Mucosa of descending colon (tissue), 3 donors: ENCODE data around the gene C12orf42. TPM values are rescaled to one million over a fixed set of nuclear protein-coding genes. Genes with fewer than 3 reads are reported as not detected.
A peak's percentile ranks its signal among the peaks of the same experiment; 100 is the strongest.

ENCODE experiments used
- ATAC-seq: fragments of 200-7000 bp; cut with Tn5 transposase; one replicate; pipeline ENCODE4 v1.9.1; 2020; ENCODE audit warnings: mild to moderate bottlenecking, moderate library complexity
- DNase-seq, 3 donors: peaks; one replicate each; pipeline ENCODE4 v3.0.0-alpha.2; 2020
- H3K36me3 ChIP-seq: fragments of 200-600 bp; one replicate; pipeline ENCODE4 v1.8.0; 2021; ENCODE audit warnings: low read depth, mild to moderate bottlenecking
- H3K4me1 ChIP-seq: fragments of 200-600 bp; one replicate; pipeline ENCODE4 v1.8.0; 2021; ENCODE audit warnings: low read depth, mild to moderate bottlenecking
- H3K4me3 ChIP-seq: fragments of 200-600 bp; one replicate; pipeline ENCODE4 v1.8.0; 2021; ENCODE audit warnings: mild to moderate bottlenecking
- H3K9me3 ChIP-seq: fragments of 200-600 bp; one replicate; pipeline ENCODE4 v1.8.0; 2021; ENCODE audit warnings: mild to moderate bottlenecking
- intact Hi-C, 2 donors: fragments of 100-400 bp; cut with DNase I in 1 of 2; cut with micrococcal nuclease in 1 of 2; formaldehyde crosslinking; loops; one replicate each; pipeline versions ENCODE4 v1.11.0 to v1.11.1; 2022; cut with DNase I, micrococcal nuclease
- total RNA-seq, 3 donors: library from RNA; stranded (reverse); fragmentation: NEBNext Ultra II Directional in 2 of 3; extraction: Animal tissue kit (Norgen Biotek cat#: 25700) in 2 of 3; gene quantifications; one replicate each; pipeline versions ENCODE4 v1.2.1 to v1.2.4, GENCODE V29; 2021 to 2023
- TF ChIP-seq, protein P1 (sequence below): fragments of 200-600 bp; IDR thresholded peaks from one replicate; pipeline ENCODE4 v1.8.0; 2022; ENCODE audit warnings: antibody characterized with exemption, mild to moderate bottlenecking
- donor health status: DM: no; HTN: no; CAD: no; lungs with moderate emphysema.
- donor health status: DM: no; HTN: no; CAD: no.
- donor health status: DM: no; HTN: yes; CAD: no.

Gene C12orf42
- total RNA-seq, 3 donors from 2014 or later = 0.34 TPM; not detected in 2

DNA sequence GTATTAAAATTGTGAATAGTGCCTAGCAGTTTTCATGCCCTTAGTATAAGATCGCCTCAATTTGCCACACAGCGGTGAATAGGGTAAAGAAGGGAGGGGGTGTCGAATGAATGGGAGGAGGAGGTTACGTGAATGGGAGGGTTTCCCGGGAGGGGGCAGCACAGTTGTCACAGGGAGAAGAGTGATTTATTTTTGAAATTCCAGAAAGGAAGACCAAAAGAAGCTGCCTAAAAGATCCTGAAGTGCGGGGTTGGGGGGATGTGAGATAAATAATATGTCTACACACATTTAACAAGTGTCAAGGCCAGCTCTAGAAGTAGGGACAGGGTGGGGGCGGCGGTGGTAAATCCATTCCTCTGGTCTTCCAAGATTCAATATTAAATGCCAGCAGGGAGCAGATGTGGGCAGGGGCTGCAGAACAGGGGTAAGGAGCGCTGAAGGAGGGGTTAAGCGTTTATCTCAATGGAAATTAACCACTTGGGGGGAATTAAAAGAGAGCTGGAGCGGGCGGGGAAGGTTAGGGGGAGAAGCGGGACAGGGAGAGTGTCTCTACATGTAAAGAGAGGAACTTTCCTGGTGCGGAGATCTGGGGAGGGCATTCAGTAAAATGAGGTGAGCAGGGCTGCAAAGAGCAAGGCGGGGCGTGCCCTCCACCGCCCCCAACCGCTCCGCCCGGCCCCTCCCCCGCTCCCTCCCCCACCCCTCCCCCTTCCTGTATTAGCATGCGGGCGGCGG lies 867 bp downstream of the C12orf42 start:
- TF ChIP-seq, protein P1, sequence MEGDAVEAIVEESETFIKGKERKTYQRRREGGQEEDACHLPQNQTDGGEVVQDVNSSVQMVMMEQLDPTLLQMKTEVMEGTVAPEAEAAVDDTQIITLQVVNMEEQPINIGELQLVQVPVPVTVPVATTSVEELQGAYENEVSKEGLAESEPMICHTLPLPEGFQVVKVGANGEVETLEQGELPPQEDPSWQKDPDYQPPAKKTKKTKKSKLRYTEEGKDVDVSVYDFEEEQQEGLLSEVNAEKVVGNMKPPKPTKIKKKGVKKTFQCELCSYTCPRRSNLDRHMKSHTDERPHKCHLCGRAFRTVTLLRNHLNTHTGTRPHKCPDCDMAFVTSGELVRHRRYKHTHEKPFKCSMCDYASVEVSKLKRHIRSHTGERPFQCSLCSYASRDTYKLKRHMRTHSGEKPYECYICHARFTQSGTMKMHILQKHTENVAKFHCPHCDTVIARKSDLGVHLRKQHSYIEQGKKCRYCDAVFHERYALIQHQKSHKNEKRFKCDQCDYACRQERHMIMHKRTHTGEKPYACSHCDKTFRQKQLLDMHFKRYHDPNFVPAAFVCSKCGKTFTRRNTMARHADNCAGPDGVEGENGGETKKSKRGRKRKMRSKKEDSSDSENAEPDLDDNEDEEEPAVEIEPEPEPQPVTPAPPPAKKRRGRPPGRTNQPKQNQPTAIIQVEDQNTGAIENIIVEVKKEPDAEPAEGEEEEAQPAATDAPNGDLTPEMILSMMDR = no peak
- peak; percentile 12 for ATAC-seq
- Histone ChIP-seq H3K4me1 (peaks cover 4% of the 10 kb centered on the region), H3K36me3 (no peaks in the 10 kb centered on the region), H3K9me3 (no peaks in the 10 kb centered on the region), H3K4me3 (no peak overlapping the region)
- intact Hi-C loops = no loop called here
- DNase-seq = no peak

DNA sequence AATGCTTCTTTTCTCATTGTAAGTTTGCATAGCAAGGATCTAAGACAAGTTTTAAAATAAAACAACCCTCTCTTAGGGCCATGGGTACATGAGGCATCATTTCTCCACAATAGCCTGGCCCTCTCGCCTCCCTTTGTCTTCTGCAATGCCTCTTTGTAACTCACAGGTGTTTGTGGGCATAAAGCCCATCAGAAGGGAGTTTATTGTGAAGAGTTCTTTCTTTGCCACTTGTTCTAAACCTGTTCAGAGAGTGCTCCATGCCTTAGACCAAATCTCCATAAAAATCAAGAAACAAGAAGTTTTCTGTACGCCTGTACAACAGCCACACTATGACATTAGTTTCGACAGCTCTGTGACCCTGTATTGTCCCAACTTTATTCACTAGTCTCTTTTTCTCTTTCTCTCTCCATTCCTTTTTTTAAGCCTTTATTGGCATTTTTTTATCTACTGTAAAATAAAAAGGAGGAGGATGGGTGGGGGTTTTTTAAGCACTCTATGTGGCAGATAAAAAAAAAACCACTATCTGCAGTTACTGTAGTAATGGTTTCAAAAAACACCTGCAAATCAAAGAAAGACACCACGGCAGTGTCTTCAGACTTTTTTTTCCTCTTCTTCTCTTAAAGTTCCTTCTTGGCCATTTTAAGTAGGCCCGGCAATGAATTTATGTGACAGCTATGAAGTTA lies 1.6 kb downstream of the C12orf42 start:
- Histone ChIP-seq H3K36me3 (no peaks in the 10 kb centered on the region), H3K4me3 (no peak overlapping the region), H3K4me1 (peaks cover 4% of the 10 kb centered on the region), H3K9me3 (no peaks in the 10 kb centered on the region)
- TF ChIP-seq, protein P1 = no peak
- intact Hi-C loops = no loop called here
- DNase-seq (no peak), ATAC-seq (no peak)

DNA sequence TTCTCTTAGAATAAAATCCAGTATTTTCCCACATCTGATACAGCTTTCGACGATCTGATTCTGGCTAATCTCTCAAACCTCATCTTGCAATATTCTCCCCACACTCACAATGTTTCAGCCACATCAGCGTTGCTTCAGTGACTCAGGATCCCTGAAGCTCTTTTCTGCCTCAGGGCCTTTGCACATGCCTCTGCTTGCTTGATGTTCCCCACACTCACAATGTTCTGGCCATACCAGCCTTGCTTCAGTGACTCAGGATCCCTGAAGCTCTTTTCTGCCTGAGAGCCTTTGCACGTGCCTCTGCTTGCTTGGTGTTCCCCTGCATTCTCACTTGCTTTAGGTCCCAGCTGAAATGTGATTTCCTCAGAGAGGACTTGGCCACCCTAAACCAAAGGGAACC lies 2.6 kb downstream of the C12orf42 start:
- no peaks in the 10 kb centered on the region for H3K9me3 ChIP-seq
- no peak for DNase-seq
- peaks cover 4% of the 10 kb centered on the region for H3K4me1 ChIP-seq
- ATAC-seq = no peak
- H3K36me3 ChIP-seq = no peaks in the 10 kb centered on the region
- TF ChIP-seq, protein P1 = no peak
- no peak overlapping the region for H3K4me3 ChIP-seq
- intact Hi-C loops = no loop called here

GRCh38 chr12:103482365-103482764 lies 13.4 kb downstream of the C12orf42 start:
- DNase-seq = no peak
- Histone ChIP-seq H3K4me3 (no peak overlapping the region), H3K9me3 (peaks cover 3% of the 10 kb centered on the region), H3K36me3 (no peaks in the 10 kb centered on the region), H3K4me1 (no peaks in the 10 kb centered on the region)
- ATAC-seq = no peak
- TF ChIP-seq, protein P1 = no peak
- intact Hi-C loops = no loop called here

DNA sequence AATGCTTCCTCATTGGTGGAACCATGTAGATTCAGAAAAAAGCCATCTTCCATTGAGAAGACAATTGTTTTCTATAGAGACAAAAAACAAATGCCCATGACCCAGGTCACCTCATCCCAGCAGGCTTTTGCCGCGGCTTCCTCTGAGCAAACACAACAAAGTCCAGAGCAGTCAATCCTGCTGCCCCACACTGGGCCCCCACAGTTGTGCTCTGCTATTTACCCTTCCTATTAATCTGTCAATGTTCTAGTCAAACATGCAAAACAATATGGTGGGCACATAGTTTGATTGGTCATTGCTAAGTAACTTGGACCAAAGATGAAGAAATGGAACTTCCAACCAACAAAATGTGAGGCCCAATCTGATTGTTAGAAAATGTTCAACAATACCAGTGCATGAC lies 20.7 kb downstream of the C12orf42 start:
- intact Hi-C loops = no loop called here

More for the DNA sequence above, 20.7 kb downstream of the C12orf42 start:
- Histone ChIP-seq H3K4me1 (no peaks in the 10 kb centered on the region), H3K9me3 (no peaks in the 10 kb centered on the region), H3K36me3 (no peaks in the 10 kb centered on the region), H3K4me3 (no peak overlapping the region)
- ATAC-seq = no peak
- TF ChIP-seq, protein P1 = no peak
- no peak for DNase-seq
